PC-9 (cell line): Measurements from ENCODE around the gene NEURL1B.

ENCODE experiments used
- CTCF ChIP-seq: fragments of 200-600 bp; sonication (generic); conservative IDR thresholded peaks from 2 replicates; pipeline ENCODE4 v1.6.1; 2017; ENCODE audit warnings: mixed run types, antibody characterized with exemption, mild to moderate bottlenecking, moderate library complexity
- EZH2 ChIP-seq: fragments of 200-600 bp; sonication (generic); IDR thresholded peaks from 2 replicates; pipeline ENCODE4 v1.8.0; 2017; ENCODE audit warnings: antibody characterized with exemption, low read depth

- TF ChIP-seq CTCF (no peak), EZH2 (no peak)
Measured at GRCh38 chr5:172705576-172706084, 64.6 kb downstream of the NEURL1B start.
